OCI-LY3 (cell line): ENCODE data around the gene TFAP2D.
A peak's percentile ranks its signal among the peaks of the same experiment; 100 is the strongest.

Experiments
- H2AFZ ChIP-seq: fragments of 200-600, 300-600 bp; shearing (Covaris generic); 2 replicates; pipeline ENCODE4 v1.6.0; 2014; ENCODE audit warnings: antibody characterized with exemption, low read depth, low read length
- H3K27ac ChIP-seq: fragments of 200-600, 300-600 bp; sonication (generic); 2 replicates; pipeline ENCODE4 v1.5.1; 2014; ENCODE audit warnings: mild to moderate bottlenecking, low read length, moderate library complexity, mixed read lengths
- H3K27me3 ChIP-seq: fragments of 200-600, 300-600 bp; sonication (generic); 2 replicates; pipeline ENCODE4 v1.6.1; 2014; ENCODE audit warnings: low read depth, low read length, mixed read lengths
- H3K36me3 ChIP-seq: fragments of 200-600, 300-600 bp; sonication (generic); replicated peaks from 2 replicates; pipeline ENCODE3; 2014; ENCODE audit warnings: low read depth, low read length, mixed read lengths
- H3K4me1 ChIP-seq: fragments of 300-600, 200-600 bp; sonication (generic); 2 replicates; pipeline ENCODE4 v1.6.1; 2014; ENCODE audit warnings: low read length, mixed read lengths
- H3K4me2 ChIP-seq: fragments of 200-600, 300-600 bp; sonication (generic); 2 replicates; pipeline ENCODE4 v1.6.1; 2014; ENCODE audit warnings: low read length, mixed read lengths
- H3K4me3 ChIP-seq: fragments of 300-600, 200-600 bp; sonication (generic); 2 replicates; pipeline ENCODE4 v1.5.1; 2014; ENCODE audit warnings: antibody characterized with exemption, mild to moderate bottlenecking, low read length, moderate library complexity
- H3K79me2 ChIP-seq: fragments of 300-600, 200-600 bp; shearing (Covaris generic); 2 replicates; pipeline ENCODE4 v1.6.1; 2014; ENCODE audit warnings: mild to moderate bottlenecking, low read length, mixed read lengths
- H3K9ac ChIP-seq: fragments of 300-600, 200-600 bp; shearing (Covaris generic); 2 replicates; pipeline ENCODE4 v1.6.0; 2014; ENCODE audit warnings: mild to moderate bottlenecking, low read length, moderate library complexity
- H3K9me3 ChIP-seq: fragments of 200-600, 300-600 bp; shearing (Covaris generic); 2 replicates; pipeline ENCODE4 v1.6.1; 2014; ENCODE audit warnings: low read length, mixed read lengths; ENCODE audit not compliant: insufficient read depth
- H4K20me1 ChIP-seq: fragments of 200-600, 300-600 bp; sonication (generic); 2 replicates; pipeline ENCODE4 v1.6.1; 2016; ENCODE audit warnings: low read length, mixed read lengths; ENCODE audit not compliant: insufficient read depth
- CTCF ChIP-seq: fragments of 200-600, 300-600 bp; sonication (generic); IDR thresholded peaks from 2 replicates; pipeline ENCODE4 v1.5.1; 2014; ENCODE audit warnings: antibody characterized with exemption, low read length, low read depth
- EZH2phosphoT487 ChIP-seq: fragments of 200-600 bp; shearing (Covaris generic); IDR thresholded peaks from 2 replicates; pipeline ENCODE4 v1.6.1; 2018; ENCODE audit warnings: antibody characterized with exemption, mixed run types, low read depth

Gene TFAP2D

DNA sequence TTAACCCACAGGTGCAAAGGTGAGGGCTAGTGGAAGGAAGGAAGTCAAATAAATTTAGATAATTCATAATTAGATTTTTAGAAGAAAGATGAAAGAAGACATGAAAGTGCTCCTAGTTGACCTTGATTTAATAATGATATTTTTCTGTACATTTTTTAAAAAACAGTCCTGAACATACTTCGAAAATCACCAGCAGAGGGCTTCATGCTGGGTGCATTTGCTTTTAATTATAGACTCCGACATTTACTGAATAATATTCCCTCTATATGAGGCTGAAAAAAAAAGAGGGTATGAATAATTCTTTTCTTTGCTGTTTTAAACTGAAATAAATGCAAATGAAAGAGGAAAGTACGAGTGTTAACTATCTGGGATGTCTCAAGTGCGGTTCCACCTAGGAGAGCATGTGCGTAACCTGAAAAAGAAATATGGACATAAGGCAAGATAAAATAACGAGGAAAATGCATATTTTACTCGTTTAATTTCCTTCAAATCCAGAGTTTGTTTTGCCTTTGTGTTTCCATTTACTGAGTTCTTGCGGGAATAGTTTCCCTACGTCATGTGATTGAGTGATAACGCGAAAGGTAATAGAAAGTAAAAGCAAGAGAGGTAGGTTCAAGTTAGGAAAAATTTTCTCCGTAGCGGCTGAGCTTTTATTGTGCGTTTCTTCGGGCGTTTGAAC, 102.2 kb downstream of the TFAP2D start:
- peak overlapping the region; percentile 75 for H3K4me2 ChIP-seq
- H3K27me3 ChIP-seq = peaks cover 29% of the 10 kb centered on the region
- peak overlapping the region; percentile 78 for H3K4me3 ChIP-seq
- H2AFZ ChIP-seq = peak overlapping the region; percentile 88
- H4K20me1 ChIP-seq = no peaks in the 10 kb centered on the region
- no peaks in the 10 kb centered on the region for H3K79me2 ChIP-seq
- H3K9ac ChIP-seq = peak overlapping the region; percentile 46
- H3K36me3 ChIP-seq = no peaks in the 10 kb centered on the region
- no peak for TF ChIP-seq EZH2phosphoT487
- TF ChIP-seq CTCF = peak; percentile 71
- no peak overlapping the region for H3K27ac ChIP-seq
- no peaks in the 10 kb centered on the region for H3K4me1 ChIP-seq
- no peaks in the 10 kb centered on the region for H3K9me3 ChIP-seq

DNA sequence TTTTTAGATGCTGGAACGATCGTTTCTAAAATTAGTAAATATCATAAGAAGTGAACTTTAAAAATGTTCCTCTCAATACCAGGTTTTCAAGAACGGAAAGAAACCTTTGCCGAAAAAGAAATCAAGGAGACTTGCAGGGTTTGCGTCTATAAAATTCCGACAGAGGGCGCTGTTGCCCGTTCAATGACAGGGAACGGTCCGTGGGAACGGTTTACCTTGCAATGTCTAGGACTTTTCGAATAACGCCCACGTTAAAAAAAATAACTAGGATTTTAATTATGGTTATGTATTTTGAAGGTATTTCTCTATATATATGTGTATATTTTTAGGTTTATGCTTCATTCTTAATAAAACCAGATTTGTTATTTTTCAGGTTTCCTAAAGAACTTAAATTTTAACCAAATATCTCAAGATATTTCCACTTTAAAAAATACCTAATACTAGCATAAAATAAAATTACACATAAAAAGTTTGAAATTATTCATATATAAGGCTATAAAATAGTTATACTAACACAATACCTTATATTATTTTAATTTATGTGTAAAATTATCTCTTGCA, 102.9 kb downstream of the TFAP2D start:
- no peaks in the 10 kb centered on the region for H4K20me1 ChIP-seq
- H3K4me3 ChIP-seq = peak overlapping the region; percentile 78
- H3K36me3 ChIP-seq = no peaks in the 10 kb centered on the region
- peaks cover 29% of the 10 kb centered on the region for H3K27me3 ChIP-seq
- peak overlapping the region; percentile 46 for H3K9ac ChIP-seq
- H3K4me1 ChIP-seq = no peaks in the 10 kb centered on the region
- H3K4me2 ChIP-seq = peak overlapping the region; percentile 75
- H3K27ac ChIP-seq = no peak overlapping the region
- no peaks in the 10 kb centered on the region for H3K79me2 ChIP-seq
- no peak for TF ChIP-seq EZH2phosphoT487
- peak; percentile 95 for TF ChIP-seq CTCF
- no peaks in the 10 kb centered on the region for H3K9me3 ChIP-seq
- peak overlapping the region; percentile 88 for H2AFZ ChIP-seq

DNA sequence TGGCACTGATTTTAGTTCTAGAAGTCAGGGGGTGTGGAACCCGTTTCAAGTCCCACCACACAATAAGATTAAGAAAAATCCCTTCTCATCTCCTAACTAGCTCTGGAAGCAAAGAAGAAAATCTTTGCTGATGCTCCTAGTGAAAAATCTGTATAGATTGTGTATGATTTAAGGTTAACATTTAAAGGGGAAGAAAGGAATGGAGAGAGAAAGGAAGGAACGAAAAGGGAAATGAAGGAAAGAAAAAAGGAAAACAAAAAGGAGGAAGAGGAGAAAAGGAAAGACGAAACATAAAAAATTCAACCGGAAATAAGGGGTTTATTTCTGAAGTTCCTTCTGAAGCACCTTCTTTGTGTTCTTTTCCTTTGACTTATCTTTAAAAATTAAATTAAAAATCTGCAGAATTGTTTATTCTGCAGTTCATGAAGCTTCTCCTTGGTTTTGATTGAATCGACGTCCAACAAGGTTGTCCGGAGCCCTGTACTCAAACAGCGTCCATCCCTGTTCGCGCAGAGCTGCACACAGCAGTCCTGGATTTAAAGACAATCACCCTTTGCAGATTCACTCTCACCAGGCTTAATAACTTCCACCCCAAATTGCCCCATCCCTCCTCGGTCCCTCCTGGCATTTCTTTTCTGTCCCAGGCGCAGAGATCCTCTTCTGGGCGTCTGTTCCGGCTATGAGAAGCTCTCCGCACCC, 103.8 kb downstream of the TFAP2D start:
- H3K27ac ChIP-seq = no peak overlapping the region
- no peak overlapping the region for H3K4me2 ChIP-seq
- no peaks in the 10 kb centered on the region for H3K4me1 ChIP-seq
- H3K9ac ChIP-seq = no peak overlapping the region
- no peak overlapping the region for H3K4me3 ChIP-seq
- peaks cover 29% of the 10 kb centered on the region for H3K27me3 ChIP-seq
- TF ChIP-seq EZH2phosphoT487 = no peak
- no peak for TF ChIP-seq CTCF
- H3K79me2 ChIP-seq = no peaks in the 10 kb centered on the region
- H3K9me3 ChIP-seq = no peaks in the 10 kb centered on the region
- no peak overlapping the region for H2AFZ ChIP-seq
- no peaks in the 10 kb centered on the region for H4K20me1 ChIP-seq
- H3K36me3 ChIP-seq = no peaks in the 10 kb centered on the region

GRCh38 chr6:50817646-50817950, 104.3 kb downstream of the TFAP2D start:
- no peak overlapping the region for H2AFZ ChIP-seq
- H3K4me1 ChIP-seq = no peaks in the 10 kb centered on the region
- no peaks in the 10 kb centered on the region for H4K20me1 ChIP-seq
- no peaks in the 10 kb centered on the region for H3K9me3 ChIP-seq
- no peak overlapping the region for H3K9ac ChIP-seq
- no peak overlapping the region for H3K4me2 ChIP-seq
- no peaks in the 10 kb centered on the region for H3K36me3 ChIP-seq
- H3K27ac ChIP-seq = no peak overlapping the region
- no peaks in the 10 kb centered on the region for H3K79me2 ChIP-seq
- H3K4me3 ChIP-seq = no peak overlapping the region
- H3K27me3 ChIP-seq = peaks cover 29% of the 10 kb centered on the region
- TF ChIP-seq CTCF = no peak
- no peak for TF ChIP-seq EZH2phosphoT487
